Gastroesophageal sphincter (tissue), 3 donors: Measurements from ENCODE around the gene GADD45A.

Experiments
- EP300 ChIP-seq: sonication (generic); formaldehyde crosslinking; IDR thresholded peaks from one replicate; pipeline ENCODE4 v1.6.1; 2017; ENCODE audit warnings: antibody characterized with exemption, mild to moderate bottlenecking
- POLR2A ChIP-seq, 2 donors: fragments of 450-650 bp; IDR thresholded peaks; one replicate each; pipeline ENCODE4 v1.6.1; 2017; ENCODE audit warnings: antibody characterized with exemption in 2 of 2, mild to moderate bottlenecking in 2 of 2, moderate library complexity in 1 of 2
- POLR2AphosphoS5 ChIP-seq: sonication (generic); formaldehyde crosslinking; IDR thresholded peaks from one replicate; pipeline ENCODE4 v1.6.1; 2017; ENCODE audit warnings: antibody characterized with exemption
- TF ChIP-seq, protein P1 (sequence below), 4 experiments: fragments of 200-600 bp in 2 of 4; fragments of 450-650 bp in 2 of 4; sonication (generic) in 1 of 4; IDR thresholded peaks; one replicate each; pipeline ENCODE4 v1.5.1; 2017 to 2019; ENCODE audit warnings: antibody characterized with exemption in 4 of 4, mild to moderate bottlenecking in 2 of 4, moderate library complexity in 2 of 4

GRCh38 chr1:67689267-67690017 lies 4.4 kb downstream of the GADD45A start:
- TF ChIP-seq, protein P1, sequence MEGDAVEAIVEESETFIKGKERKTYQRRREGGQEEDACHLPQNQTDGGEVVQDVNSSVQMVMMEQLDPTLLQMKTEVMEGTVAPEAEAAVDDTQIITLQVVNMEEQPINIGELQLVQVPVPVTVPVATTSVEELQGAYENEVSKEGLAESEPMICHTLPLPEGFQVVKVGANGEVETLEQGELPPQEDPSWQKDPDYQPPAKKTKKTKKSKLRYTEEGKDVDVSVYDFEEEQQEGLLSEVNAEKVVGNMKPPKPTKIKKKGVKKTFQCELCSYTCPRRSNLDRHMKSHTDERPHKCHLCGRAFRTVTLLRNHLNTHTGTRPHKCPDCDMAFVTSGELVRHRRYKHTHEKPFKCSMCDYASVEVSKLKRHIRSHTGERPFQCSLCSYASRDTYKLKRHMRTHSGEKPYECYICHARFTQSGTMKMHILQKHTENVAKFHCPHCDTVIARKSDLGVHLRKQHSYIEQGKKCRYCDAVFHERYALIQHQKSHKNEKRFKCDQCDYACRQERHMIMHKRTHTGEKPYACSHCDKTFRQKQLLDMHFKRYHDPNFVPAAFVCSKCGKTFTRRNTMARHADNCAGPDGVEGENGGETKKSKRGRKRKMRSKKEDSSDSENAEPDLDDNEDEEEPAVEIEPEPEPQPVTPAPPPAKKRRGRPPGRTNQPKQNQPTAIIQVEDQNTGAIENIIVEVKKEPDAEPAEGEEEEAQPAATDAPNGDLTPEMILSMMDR (IDR thresholded peaks at IDR 0.05): no peak
- no peak for TF ChIP-seq EP300
- TF ChIP-seq POLR2AphosphoS5: no peak
- no peak for TF ChIP-seq POLR2A (IDR thresholded peaks at IDR 0.05)
